Measurements from ENCODE around the gene SMIM41. TPM values are rescaled to one million over a fixed set of nuclear protein-coding genes. Genes with fewer than 3 reads are reported as not detected.
A peak's percentile ranks its signal among the peaks of the same experiment; 100 is the strongest.

SMIM41 gene
- total RNA-seq, 4 donors from 2014 or later, result not detected

DNA sequence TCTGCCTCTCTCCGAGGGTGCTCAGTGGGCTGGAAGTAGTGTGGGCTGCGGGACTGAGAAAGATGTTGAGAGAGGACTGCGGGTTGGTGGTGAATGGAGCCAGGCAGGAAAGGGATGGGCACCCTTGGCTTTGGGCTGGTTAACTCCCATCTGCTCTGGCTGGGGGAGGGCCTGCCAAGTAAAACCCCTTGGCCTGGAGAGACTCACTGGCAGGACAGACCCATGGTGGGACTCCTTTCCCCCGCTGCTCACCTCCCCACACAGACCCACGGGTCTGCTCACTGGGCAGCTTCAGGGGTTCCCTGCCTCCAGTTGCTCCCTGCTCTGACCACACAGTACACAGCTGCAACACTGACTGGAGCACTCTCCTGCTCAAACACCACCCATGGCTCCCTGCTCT is 58.2 kb downstream of the SMIM41 start:
- intact Hi-C loops (cut with DNase I; ENCODE audit: low total_unique reads), result no loop called here

DNA sequence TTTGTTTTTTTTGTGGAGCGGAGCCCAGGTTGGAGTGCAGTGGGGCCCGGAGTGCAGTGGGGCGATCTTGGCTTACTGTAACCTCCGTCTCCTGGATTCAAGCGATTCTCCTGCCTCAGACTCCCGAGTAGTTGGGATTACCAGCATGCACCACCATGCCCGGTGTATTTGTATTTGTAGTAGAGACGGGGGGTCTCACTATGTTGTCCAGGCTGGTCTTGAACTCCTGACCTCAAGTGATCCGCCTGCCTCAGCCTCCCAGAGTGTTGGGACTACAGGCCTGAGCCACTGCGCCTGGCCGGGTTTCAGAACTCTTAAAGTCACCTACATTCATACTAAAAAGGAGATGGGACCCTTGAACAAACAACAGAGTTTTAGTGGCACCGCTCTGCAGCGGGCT is 59.6 kb downstream of the SMIM41 start:
- intact Hi-C loops (cut with DNase I; ENCODE audit: low total_unique reads) (no loop called here), in situ Hi-C loops (cut with MboI; ENCODE audit: low sequenced_read_pairs in 4 of 4) (no loop called here)
- Histone ChIP-seq H3K4me1 (no peaks in the 10 kb centered on the region), H3K4me3 (no peak overlapping the region), H3K9me3 (no peaks in the 10 kb centered on the region), H3K27ac (no peak overlapping the region), H3K27me3 (no peaks in the 10 kb centered on the region), H3K36me3 (no peaks in the 10 kb centered on the region)
- TF ChIP-seq POLR2A (IDR thresholded peaks at IDR 0.05), result no peak
- TF ChIP-seq, protein P1, sequence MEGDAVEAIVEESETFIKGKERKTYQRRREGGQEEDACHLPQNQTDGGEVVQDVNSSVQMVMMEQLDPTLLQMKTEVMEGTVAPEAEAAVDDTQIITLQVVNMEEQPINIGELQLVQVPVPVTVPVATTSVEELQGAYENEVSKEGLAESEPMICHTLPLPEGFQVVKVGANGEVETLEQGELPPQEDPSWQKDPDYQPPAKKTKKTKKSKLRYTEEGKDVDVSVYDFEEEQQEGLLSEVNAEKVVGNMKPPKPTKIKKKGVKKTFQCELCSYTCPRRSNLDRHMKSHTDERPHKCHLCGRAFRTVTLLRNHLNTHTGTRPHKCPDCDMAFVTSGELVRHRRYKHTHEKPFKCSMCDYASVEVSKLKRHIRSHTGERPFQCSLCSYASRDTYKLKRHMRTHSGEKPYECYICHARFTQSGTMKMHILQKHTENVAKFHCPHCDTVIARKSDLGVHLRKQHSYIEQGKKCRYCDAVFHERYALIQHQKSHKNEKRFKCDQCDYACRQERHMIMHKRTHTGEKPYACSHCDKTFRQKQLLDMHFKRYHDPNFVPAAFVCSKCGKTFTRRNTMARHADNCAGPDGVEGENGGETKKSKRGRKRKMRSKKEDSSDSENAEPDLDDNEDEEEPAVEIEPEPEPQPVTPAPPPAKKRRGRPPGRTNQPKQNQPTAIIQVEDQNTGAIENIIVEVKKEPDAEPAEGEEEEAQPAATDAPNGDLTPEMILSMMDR (IDR thresholded peaks at IDR 0.05 in 4 of 5, conservative IDR thresholded peaks at IDR 0.05 in 1 of 5), result no peak
- DNase-seq (no peak), ATAC-seq (no peak)

More for the DNA sequence above, 58.2 kb downstream of the SMIM41 start:
- peak in 1 of 2 donors; percentile 3 for DNase-seq
- in situ Hi-C loops (cut with MboI; ENCODE audit: low sequenced_read_pairs in 4 of 4), result no loop called here
- Histone ChIP-seq H3K9me3 (no peaks in the 10 kb centered on the region), H3K27me3 (no peaks in the 10 kb centered on the region), H3K36me3 (no peaks in the 10 kb centered on the region), H3K4me1 (no peaks in the 10 kb centered on the region), H3K27ac (no peak overlapping the region), H3K4me3 (no peak overlapping the region)
- TF ChIP-seq, protein P1 (IDR thresholded peaks at IDR 0.05 in 4 of 5, conservative IDR thresholded peaks at IDR 0.05 in 1 of 5), result no peak
- no peak for TF ChIP-seq POLR2A (IDR thresholded peaks at IDR 0.05)
- no peak for ATAC-seq

DNA sequence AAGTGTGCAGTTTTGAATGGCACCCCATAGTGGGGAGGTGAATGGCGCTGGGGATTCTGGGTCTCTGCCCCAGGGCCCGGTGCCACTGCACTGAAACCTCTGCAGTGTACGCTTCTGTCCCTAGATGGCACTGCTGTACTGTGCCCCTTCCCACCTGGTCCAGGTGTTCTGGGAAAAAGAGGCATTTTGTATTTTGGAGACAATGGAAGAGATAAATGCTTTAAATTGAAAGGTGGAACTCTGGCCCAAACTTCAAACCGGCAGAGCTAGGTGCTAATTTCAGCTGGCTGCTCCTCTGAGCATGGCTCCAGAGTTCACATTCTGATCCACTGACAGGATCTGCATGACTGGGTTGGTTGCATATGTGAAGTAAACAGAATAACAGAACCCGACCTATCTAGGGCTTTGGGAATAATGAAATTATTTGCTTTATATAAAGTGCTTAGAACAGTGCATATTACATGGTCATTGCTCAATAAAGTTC is 60.1 kb downstream of the SMIM41 start:
- Histone ChIP-seq H3K27ac (no peak overlapping the region), H3K4me1 (no peaks in the 10 kb centered on the region), H3K27me3 (no peaks in the 10 kb centered on the region), H3K9me3 (no peaks in the 10 kb centered on the region), H3K4me3 (no peak overlapping the region), H3K36me3 (no peaks in the 10 kb centered on the region)
- in situ Hi-C loops (cut with MboI; ENCODE audit: low sequenced_read_pairs in 4 of 4), result no loop called here
- no peak for TF ChIP-seq POLR2A (IDR thresholded peaks at IDR 0.05)
- TF ChIP-seq, protein P1 (IDR thresholded peaks at IDR 0.05 in 4 of 5, conservative IDR thresholded peaks at IDR 0.05 in 1 of 5), result peak; percentile 27 to 69 (median 60)
- peak in 1 of 2 donors; percentile 27 for ATAC-seq
- intact Hi-C loops (cut with DNase I; ENCODE audit: low total_unique reads), result no loop called here
- no peak for DNase-seq

DNA sequence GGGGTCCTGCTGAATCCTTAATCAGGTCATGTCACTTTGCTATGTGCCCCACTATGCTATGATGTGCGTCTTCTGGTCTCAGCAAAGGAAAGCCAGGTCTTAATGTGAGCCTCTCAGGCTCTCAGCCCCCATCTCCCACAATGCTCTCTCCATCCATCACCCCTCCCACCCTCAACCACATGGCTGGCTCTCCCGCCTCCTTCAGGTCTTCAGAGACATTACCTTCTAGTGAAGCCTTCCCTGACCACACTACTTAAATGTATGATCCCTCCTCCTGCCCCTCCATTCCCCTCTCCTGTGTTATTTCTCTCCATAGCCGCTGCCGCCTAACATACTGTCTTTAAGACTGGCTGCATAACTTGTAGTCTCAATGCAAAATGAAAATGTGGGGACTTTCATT is 61.8 kb downstream of the SMIM41 start:
- ATAC-seq, result no peak
- Histone ChIP-seq H3K27ac (no peak overlapping the region), H3K36me3 (no peaks in the 10 kb centered on the region), H3K4me1 (peaks cover 0 to under 1% of the 10 kb centered on the region in 2 donors), H3K27me3 (no peaks in the 10 kb centered on the region), H3K9me3 (no peaks in the 10 kb centered on the region), H3K4me3 (no peak overlapping the region)
- intact Hi-C loops (cut with DNase I; ENCODE audit: low total_unique reads) (no loop called here), in situ Hi-C loops (cut with MboI; ENCODE audit: low sequenced_read_pairs in 4 of 4) (no loop called here)
- TF ChIP-seq POLR2A (IDR thresholded peaks at IDR 0.05), result no peak
- TF ChIP-seq, protein P1 (IDR thresholded peaks at IDR 0.05 in 4 of 5, conservative IDR thresholded peaks at IDR 0.05 in 1 of 5), result no peak
- no peak for DNase-seq

DNA sequence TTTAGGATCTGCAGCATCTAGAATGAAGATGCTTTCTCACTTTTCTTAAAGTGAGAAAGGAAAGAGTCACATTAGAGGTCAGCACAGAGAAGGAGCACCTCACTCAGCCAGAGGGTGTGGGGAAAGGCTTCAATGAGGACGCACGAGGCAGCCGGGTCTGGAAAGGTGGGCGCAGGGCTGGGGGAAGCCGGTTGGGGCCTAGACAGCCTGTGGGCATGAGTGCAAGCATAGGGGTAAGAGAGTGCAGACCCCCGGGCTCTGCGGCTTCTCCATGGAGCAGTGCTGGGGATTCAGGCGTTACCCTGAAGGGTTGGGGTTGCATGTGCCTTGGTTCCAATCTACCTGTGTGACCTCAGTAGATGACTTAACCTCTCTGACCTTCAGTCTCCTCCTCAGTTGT is 62.4 kb downstream of the SMIM41 start:
- Histone ChIP-seq H3K36me3 (no peaks in the 10 kb centered on the region), H3K27ac (no peak overlapping the region), H3K4me1 (peaks cover 4 to 7% of the 10 kb centered on the region in 2 donors), H3K27me3 (no peaks in the 10 kb centered on the region), H3K4me3 (no peak overlapping the region), H3K9me3 (no peaks in the 10 kb centered on the region)
- no peak for ATAC-seq
- intact Hi-C loops (cut with DNase I; ENCODE audit: low total_unique reads) (no loop called here), in situ Hi-C loops (cut with MboI; ENCODE audit: low sequenced_read_pairs in 4 of 4) (no loop called here)
- DNase-seq, result no peak
- TF ChIP-seq, protein P1 (IDR thresholded peaks at IDR 0.05 in 4 of 5, conservative IDR thresholded peaks at IDR 0.05 in 1 of 5), result no peak
- TF ChIP-seq POLR2A (IDR thresholded peaks at IDR 0.05), result no peak
